IMR-90 (cell line): ENCODE data around the gene MCAM. TPM values are rescaled to one million over a fixed set of nuclear protein-coding genes. Genes with fewer than 3 reads are reported as not detected.

ENCODE experiments used
- ATAC-seq: fragments of 200-7000 bp; cut with Tn5 transposase; 2 replicates; pipeline ENCODE4 v1.9.1; 2020; ENCODE audit warnings: low read depth, mild to moderate bottlenecking, moderate library complexity
- BruUV-seq: library from RNA; stranded (reverse); fragments of 400-500 nt; replicated peaks from 2 replicates; lab custom pipeline; 2021; lab: Mats Ljungman, UMichigan
- CTCF ChIA-PET: fragments of 300-600 bp; formaldehyde crosslinking; extraction: SDS; loops from one replicate; lab custom pipeline; 2021; ENCODE audit warnings: antibody characterized with exemption; lab: Yijun Ruan, JAX
- POLR2A ChIA-PET: fragments of 300-600 bp; sonication (Branson Sonifier 250); formaldehyde crosslinking; loops from one replicate; lab custom pipeline; 2022; ENCODE audit warnings: antibody characterized with exemption; ENCODE audit not compliant: unreplicated experiment; lab: Charles Lee
- DNase-seq: peaks from one replicate; pipeline ENCODE4 v3.0.0; 2013
- H2AFZ ChIP-seq: replicated peaks from 2 replicates; pipeline ENCODE3; 2013; ENCODE audit warnings: low read length, mild to moderate bottlenecking; ENCODE audit not compliant: poor library complexity
- H2AK5ac ChIP-seq: 2 replicates; pipeline ENCODE4 v1.6.1; 2013; ENCODE audit warnings: low read depth, low read length, inconsistent platforms
- H2AK9ac ChIP-seq: replicated peaks from 2 replicates; pipeline ENCODE3; 2013; ENCODE audit warnings: mild to moderate bottlenecking, low read depth, low read length, moderate library complexity; ENCODE audit not compliant: poor library complexity
- H2BK120ac ChIP-seq: 2 replicates; pipeline ENCODE4 v1.6.1; 2013; ENCODE audit warnings: low read depth, low read length, inconsistent platforms
- H2BK15ac ChIP-seq: 3 replicates; pipeline ENCODE4 v1.6.1; 2013; ENCODE audit warnings: low read depth, low read length, inconsistent platforms
- H2BK20ac ChIP-seq: 2 replicates; pipeline ENCODE4 v1.6.1; 2013; ENCODE audit warnings: low read depth, mild to moderate bottlenecking, inconsistent platforms, low read length, moderate library complexity
- H2BK5ac ChIP-seq: 2 replicates; pipeline ENCODE4 v1.6.1; 2013; ENCODE audit warnings: mild to moderate bottlenecking, low read depth, low read length, inconsistent platforms; ENCODE audit not compliant: poor library complexity, severe bottlenecking
- H3K14ac ChIP-seq: replicated peaks from 2 replicates; pipeline ENCODE4 v1.6.1; 2013; ENCODE audit warnings: low read depth, low read length, inconsistent platforms
- H3K18ac ChIP-seq: 2 replicates; pipeline ENCODE4 v1.6.1; 2013; ENCODE audit warnings: low read depth, low read length, control low read depth
- H3K23ac ChIP-seq: 2 replicates; pipeline ENCODE4 v1.6.1; 2013; ENCODE audit warnings: low read depth, low read length, inconsistent platforms
- H3K27ac ChIP-seq: 2 replicates; pipeline ENCODE4 v1.5.1; 2013; ENCODE audit warnings: mild to moderate bottlenecking, control low read depth, low read length; ENCODE audit not compliant: insufficient read depth
- H3K27me3 ChIP-seq: 2 replicates; pipeline ENCODE4 v1.6.1; 2013; ENCODE audit warnings: low read length; ENCODE audit not compliant: control insufficient read depth, insufficient read depth
- H3K36me3 ChIP-seq: 2 replicates; pipeline ENCODE4 v1.6.1; 2013; ENCODE audit warnings: low read length, mixed read lengths; ENCODE audit not compliant: control insufficient read depth, insufficient read depth
- H3K4ac ChIP-seq: 2 replicates; pipeline ENCODE4 v1.6.1; 2013; ENCODE audit warnings: low read depth, low read length, inconsistent platforms
- H3K4me1 ChIP-seq: 2 replicates; pipeline ENCODE4 v1.6.1; 2013; ENCODE audit warnings: low read length, mixed read lengths; ENCODE audit not compliant: control insufficient read depth, insufficient read depth
- H3K4me2 ChIP-seq: 2 replicates; pipeline ENCODE4 v1.6.1; 2013; ENCODE audit warnings: low read depth, mild to moderate bottlenecking, control low read depth, low read length, moderate library complexity
- H3K4me3 ChIP-seq: 2 replicates; pipeline ENCODE4 v1.5.1; 2013; ENCODE audit warnings: low read depth, mild to moderate bottlenecking, control low read depth, low read length, moderate library complexity; ENCODE audit not compliant: insufficient read depth
- H3K56ac ChIP-seq: 2 replicates; pipeline ENCODE4 v1.6.1; 2013; ENCODE audit warnings: low read length, inconsistent platforms; ENCODE audit not compliant: insufficient read depth; ENCODE audit errors: extremely low read depth
- H3K79me1 ChIP-seq, 2 experiments: 2 replicates each; pipeline ENCODE4 v1.6.1; 2013; ENCODE audit warnings: low read length in 2 of 2, inconsistent platforms in 1 of 2, low read depth in 1 of 2
- H3K9ac ChIP-seq: 2 replicates; pipeline ENCODE4 v1.6.1; 2013; ENCODE audit warnings: low read depth, low read length, control low read depth
- H3K9me1 ChIP-seq: 2 replicates; pipeline ENCODE4 v1.6.1; 2013; ENCODE audit warnings: low read length, inconsistent platforms; ENCODE audit not compliant: insufficient read depth
- H3K9me3 ChIP-seq: 2 replicates; pipeline ENCODE4 v1.6.1; 2013; ENCODE audit warnings: low read length; ENCODE audit not compliant: control insufficient read depth, insufficient read depth
- H4K20me1 ChIP-seq: 2 replicates; pipeline ENCODE4 v1.6.1; 2013; ENCODE audit warnings: low read length, inconsistent platforms; ENCODE audit not compliant: insufficient read depth
- H4K5ac ChIP-seq: 2 replicates; pipeline ENCODE4 v1.6.1; 2013; ENCODE audit warnings: mild to moderate bottlenecking, low read depth, low read length, control low read depth
- H4K8ac ChIP-seq, 2 experiments: 2 replicates each; pipeline ENCODE4 v1.6.1; 2013; ENCODE audit warnings: low read depth in 2 of 2, low read length in 2 of 2, control low read depth in 1 of 2, inconsistent platforms in 1 of 2
- H4K91ac ChIP-seq: 2 replicates; pipeline ENCODE4 v1.6.1; 2013; ENCODE audit warnings: low read depth, low read length, inconsistent platforms; ENCODE audit not compliant: insufficient read depth
- BHLHE40 ChIP-seq: fragments of 150-350 bp; IDR thresholded peaks from 2 replicates; pipeline ENCODE4 v1.6.1; 2016; ENCODE audit warnings: mild to moderate bottlenecking, low read depth, low read length
- CEBPB ChIP-seq: IDR thresholded peaks from 2 replicates; pipeline ENCODE4 v1.6.1; 2012; ENCODE audit warnings: low read depth, low read length, improper control_type of control experiment
- ELK1 ChIP-seq: fragments of 150-350 bp; IDR thresholded peaks from 2 replicates; pipeline ENCODE4 v1.6.1; 2016; ENCODE audit warnings: low read depth, mild to moderate bottlenecking, low read length, moderate library complexity, borderline replicate concordance
- FOS ChIP-seq: fragments of 150-350 bp; IDR thresholded peaks from 2 replicates; pipeline ENCODE4 v1.6.1; 2016; ENCODE audit warnings: low read depth, low read length
- MAFK ChIP-seq: IDR thresholded peaks from 2 replicates; pipeline ENCODE4 v1.6.1; 2012; ENCODE audit warnings: low read depth, low read length, improper control_type of control experiment
- MAZ ChIP-seq: IDR thresholded peaks from 2 replicates; pipeline ENCODE4 v1.6.1; 2012; ENCODE audit warnings: low read depth, mild to moderate bottlenecking, low read length, improper control_type of control experiment, moderate library complexity, borderline replicate concordance
- MXI1 ChIP-seq: IDR thresholded peaks from 2 replicates; pipeline ENCODE4 v1.6.1; 2012; ENCODE audit warnings: low read depth, mild to moderate bottlenecking, low read length, moderate library complexity, borderline replicate concordance
- NFE2L2 ChIP-seq: fragments of 150-350 bp; IDR thresholded peaks from 2 replicates; pipeline ENCODE4 v1.6.1; 2016; ENCODE audit warnings: low read depth, mild to moderate bottlenecking, low read length
- POLR2A ChIP-seq: IDR thresholded peaks from 2 replicates; pipeline ENCODE4 v1.6.1; 2012; ENCODE audit warnings: mild to moderate bottlenecking, low read depth, low read length
- RAD21 ChIP-seq: IDR thresholded peaks from 2 replicates; pipeline ENCODE4 v1.6.1; 2012; ENCODE audit warnings: low read length, improper control_type of control experiment
- RCOR1 ChIP-seq: IDR thresholded peaks from 2 replicates; pipeline ENCODE4 v1.6.1; 2012; ENCODE audit warnings: mild to moderate bottlenecking, low read length, improper control_type of control experiment; ENCODE audit not compliant: insufficient replicate concordance
- RFX5 ChIP-seq: IDR thresholded peaks from 2 replicates; pipeline ENCODE4 v1.8.0; 2012; ENCODE audit warnings: low read depth, mild to moderate bottlenecking, low read length, moderate library complexity
- SMC3 ChIP-seq: fragments of 150-350 bp; IDR thresholded peaks from 2 replicates; pipeline ENCODE4 v1.6.1; 2016; ENCODE audit warnings: low read depth, mild to moderate bottlenecking, antibody characterized with exemption, low read length, moderate library complexity
- WGBS, 2 experiments: methylation state at CpG; one replicate each; pipeline versions ENCODE4 v1.1.5 to v1.1.7; 2013; ENCODE audit warnings: missing lambda C conversion rate in 2 of 2; ENCODE audit not compliant: insufficient read length in 1 of 2; ENCODE audit errors: extremely low coverage in 2 of 2; 5-methylcytosine and 5-hydroxymethylcytosine counted together
- dilution Hi-C: fragments of 300-500 bp; cut with HindIII; formaldehyde crosslinking; loops from one replicate; pipeline ENCODE4 v1.14.3; 2018; ENCODE audit warnings: low sequenced_read_pairs; ENCODE audit not compliant: unreplicated experiment
- in situ Hi-C: fragments of 300-500 bp; cut with MboI; formaldehyde crosslinking; loops from 3 replicates; pipeline ENCODE4 v1.14.3; 2019; ENCODE audit warnings: low sequenced_read_pairs, inconsistent platforms, mixed read lengths
- intact Hi-C: fragments of 100-400 bp; cut with micrococcal nuclease; formaldehyde crosslinking; loops from 2 replicates; pipeline ENCODE4 v1.10.0; 2022
- polyA plus RNA-seq, 3 experiments: library from polyadenylated mRNA; depleted of rRNA; stranded (reverse); fragments of >200 nt; gene quantifications; 2 replicates each; pipeline ENCODE4 v1.2.3, GENCODE V29; 2012; ENCODE audit warnings: low replicate concordance in 1 of 3
- total RNA-seq: library from RNA; depleted of rRNA; stranded (reverse); fragments of >200 nt; gene quantifications from 2 replicates; pipeline ENCODE4 v1.2.3, GENCODE V29; 2012
- TF ChIP-seq, protein P1 (sequence below): conservative IDR thresholded peaks from 2 replicates; pipeline ENCODE4 v1.5.1; 2012; ENCODE audit warnings: mild to moderate bottlenecking, low read depth, low read length, improper control_type of control experiment
- TF ChIP-seq, protein P2 (sequence below): fragments of 150-350 bp; IDR thresholded peaks from 2 replicates; pipeline ENCODE4 v1.6.1; 2017; ENCODE audit warnings: mild to moderate bottlenecking, antibody characterized with exemption, low read length, low read depth

MCAM gene
- total and polyA plus RNA-seq, 2 of the 4 experiments (the other 2 are of a cell fraction): 95.1 to 131 TPM

GRCh38 chr11:119322921-119323531, 6.1 kb upstream of the MCAM start:
- no TSS peak for BruUV-seq
- H3K9me3 ChIP-seq: no peaks in the 10 kb centered on the region
- no peak overlapping the region; a peak in 1 of 4 replicates for H4K8ac ChIP-seq
- H2AFZ ChIP-seq: peak overlapping the region; percentile 56
- H3K23ac ChIP-seq: no peak overlapping the region
- ATAC-seq (no peak), DNase-seq (no peak)
- intact Hi-C loops (loop anchor here (2.0 to 5.0 kb wide), 3 partner anchors 118 to 230 kb away; partner anchors contain the start of gene ABCG4), in situ Hi-C loops (no loop called here), dilution Hi-C loops (no loop called here)
- no peak overlapping the region for H3K27ac ChIP-seq
- H3K18ac ChIP-seq: no peak overlapping the region
- ChIA-PET POLR2A (no interaction called here), CTCF (interaction anchor here (0.8 to 2.1 kb wide), 5 partner anchors 15 to 117 kb away, joined by 3 to 16 read pairs (median 5); partner anchors contain the start of gene CBL)
- no peak overlapping the region for H3K9ac ChIP-seq
- H3K36me3 ChIP-seq: no peaks in the 10 kb centered on the region
- no peak overlapping the region for H3K4me3 ChIP-seq
- no peak overlapping the region for H3K4me2 ChIP-seq
- no peak overlapping the region for H3K56ac ChIP-seq
- H3K27me3 ChIP-seq: no peaks in the 10 kb centered on the region
- H3K4ac ChIP-seq: no peak overlapping the region
- H2AK9ac ChIP-seq: peak overlapping the region; percentile 11
- 100% methylated on average over 1 of the region's 20 CpGs; no CpG with 5 or more reads in 1 of the 2 experiments for WGBS, 2 experiments
- H3K9me1 ChIP-seq: peaks cover 17% of the 10 kb centered on the region
- no peak overlapping the region for H3K14ac ChIP-seq
- H4K91ac ChIP-seq: no peak overlapping the region
- H4K5ac ChIP-seq: no peak overlapping the region
- peaks cover 29% of the 10 kb centered on the region for H3K4me1 ChIP-seq
- H2BK120ac ChIP-seq: no peak overlapping the region
- H2AK5ac ChIP-seq: peak overlapping the region; percentile 78; the same call in 1 of the 2 replicates
- peaks cover 0 to 21% of the 10 kb centered on the region in 2 experiments; a peak in 3 of 4 replicates for H3K79me1 ChIP-seq
- no peak overlapping the region; the same call in 1 of the 2 replicates for H2BK20ac ChIP-seq
- H2BK15ac ChIP-seq: 0 out of 3 replicates have a peak overlapping the region, but pooled peaks have one; percentile 57
- no peaks in the 10 kb centered on the region for H4K20me1 ChIP-seq
- H2BK5ac ChIP-seq: no peak overlapping the region
- TF ChIP-seq, protein P1, sequence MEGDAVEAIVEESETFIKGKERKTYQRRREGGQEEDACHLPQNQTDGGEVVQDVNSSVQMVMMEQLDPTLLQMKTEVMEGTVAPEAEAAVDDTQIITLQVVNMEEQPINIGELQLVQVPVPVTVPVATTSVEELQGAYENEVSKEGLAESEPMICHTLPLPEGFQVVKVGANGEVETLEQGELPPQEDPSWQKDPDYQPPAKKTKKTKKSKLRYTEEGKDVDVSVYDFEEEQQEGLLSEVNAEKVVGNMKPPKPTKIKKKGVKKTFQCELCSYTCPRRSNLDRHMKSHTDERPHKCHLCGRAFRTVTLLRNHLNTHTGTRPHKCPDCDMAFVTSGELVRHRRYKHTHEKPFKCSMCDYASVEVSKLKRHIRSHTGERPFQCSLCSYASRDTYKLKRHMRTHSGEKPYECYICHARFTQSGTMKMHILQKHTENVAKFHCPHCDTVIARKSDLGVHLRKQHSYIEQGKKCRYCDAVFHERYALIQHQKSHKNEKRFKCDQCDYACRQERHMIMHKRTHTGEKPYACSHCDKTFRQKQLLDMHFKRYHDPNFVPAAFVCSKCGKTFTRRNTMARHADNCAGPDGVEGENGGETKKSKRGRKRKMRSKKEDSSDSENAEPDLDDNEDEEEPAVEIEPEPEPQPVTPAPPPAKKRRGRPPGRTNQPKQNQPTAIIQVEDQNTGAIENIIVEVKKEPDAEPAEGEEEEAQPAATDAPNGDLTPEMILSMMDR: no peak
- TF ChIP-seq NFE2L2 (no peak), FOS (no peak), POLR2A (no peak), CEBPB (no peak), MAZ (no peak), MAFK (no peak), RFX5 (no peak), SMC3 (no peak), MXI1 (no peak), ELK1 (no peak), BHLHE40 (no peak), RCOR1 (no peak), RAD21 (no peak)
- TF ChIP-seq, protein P2, sequence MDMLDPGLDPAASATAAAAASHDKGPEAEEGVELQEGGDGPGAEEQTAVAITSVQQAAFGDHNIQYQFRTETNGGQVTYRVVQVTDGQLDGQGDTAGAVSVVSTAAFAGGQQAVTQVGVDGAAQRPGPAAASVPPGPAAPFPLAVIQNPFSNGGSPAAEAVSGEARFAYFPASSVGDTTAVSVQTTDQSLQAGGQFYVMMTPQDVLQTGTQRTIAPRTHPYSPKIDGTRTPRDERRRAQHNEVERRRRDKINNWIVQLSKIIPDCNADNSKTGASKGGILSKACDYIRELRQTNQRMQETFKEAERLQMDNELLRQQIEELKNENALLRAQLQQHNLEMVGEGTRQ: no peak
